Astrocyte (in vitro differentiated cells and primary cell): ENCODE measurements around the gene DNAJC15.

Experiments used
- EZH2 ChIP-seq: IDR thresholded peaks from 2 replicates; pipeline ENCODE4 v1.6.1; 2012; ENCODE audit warnings: mild to moderate bottlenecking, low read length, inconsistent platforms; ENCODE audit not compliant: insufficient read depth
- TF ChIP-seq, protein P1 (sequence below): IDR thresholded peaks from 2 replicates; pipeline ENCODE4 v1.5.1; 2011; ENCODE audit warnings: low read depth, mild to moderate bottlenecking, inconsistent platforms, low read length, moderate library complexity; ENCODE audit not compliant: insufficient read depth

- TF ChIP-seq, protein P1, sequence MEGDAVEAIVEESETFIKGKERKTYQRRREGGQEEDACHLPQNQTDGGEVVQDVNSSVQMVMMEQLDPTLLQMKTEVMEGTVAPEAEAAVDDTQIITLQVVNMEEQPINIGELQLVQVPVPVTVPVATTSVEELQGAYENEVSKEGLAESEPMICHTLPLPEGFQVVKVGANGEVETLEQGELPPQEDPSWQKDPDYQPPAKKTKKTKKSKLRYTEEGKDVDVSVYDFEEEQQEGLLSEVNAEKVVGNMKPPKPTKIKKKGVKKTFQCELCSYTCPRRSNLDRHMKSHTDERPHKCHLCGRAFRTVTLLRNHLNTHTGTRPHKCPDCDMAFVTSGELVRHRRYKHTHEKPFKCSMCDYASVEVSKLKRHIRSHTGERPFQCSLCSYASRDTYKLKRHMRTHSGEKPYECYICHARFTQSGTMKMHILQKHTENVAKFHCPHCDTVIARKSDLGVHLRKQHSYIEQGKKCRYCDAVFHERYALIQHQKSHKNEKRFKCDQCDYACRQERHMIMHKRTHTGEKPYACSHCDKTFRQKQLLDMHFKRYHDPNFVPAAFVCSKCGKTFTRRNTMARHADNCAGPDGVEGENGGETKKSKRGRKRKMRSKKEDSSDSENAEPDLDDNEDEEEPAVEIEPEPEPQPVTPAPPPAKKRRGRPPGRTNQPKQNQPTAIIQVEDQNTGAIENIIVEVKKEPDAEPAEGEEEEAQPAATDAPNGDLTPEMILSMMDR: no peak
- no peak for TF ChIP-seq EZH2
These were observed 103.9 kb downstream of the DNAJC15 start for GRCh38 chr13:43127103-43127798.
